ENCODE data around the gene PKNOX2.

Gene PKNOX2

GRCh38 chr11:125319649-125320048, 155.1 kb downstream of the PKNOX2 start:
- no peak for DNase-seq (ENCODE audit: low spot score)
- Mint-ChIP-seq H3K4me3 (no peak overlapping the region), H3K27ac (no peak overlapping the region), H3K9me3 (no peaks in the 10 kb centered on the region), H3K27me3 (ENCODE audit: low read depth) (peaks cover 13% of the 10 kb centered on the region), H3K36me3 (ENCODE audit: low read depth) (no peaks in the 10 kb centered on the region), H3K4me1 (ENCODE audit: low read depth) (no peaks in the 10 kb centered on the region)

- no peaks in the 10 kb centered on the region for H3K9me3 Mint-ChIP-seq
- H3K27me3 Mint-ChIP-seq (ENCODE audit: low read depth) = peaks cover 13% of the 10 kb centered on the region
- H3K4me1 Mint-ChIP-seq (ENCODE audit: low read depth) = no peaks in the 10 kb centered on the region
- no peak overlapping the region for H3K27ac Mint-ChIP-seq
- DNase-seq (ENCODE audit: low spot score) = no peak
- no peak overlapping the region for H3K4me3 Mint-ChIP-seq
- H3K36me3 Mint-ChIP-seq (ENCODE audit: low read depth) = no peaks in the 10 kb centered on the region
These were observed 156.0 kb downstream of the PKNOX2 start for GRCh38 chr11:125320347-125321076.

- Mint-ChIP-seq H3K4me1 (ENCODE audit: low read depth) (no peaks in the 10 kb centered on the region), H3K9me3 (no peaks in the 10 kb centered on the region)
These were observed 157.7 kb downstream of the PKNOX2 start for GRCh38 chr11:125322289-125322688.

GRCh38 chr11:125325196-125325595, 160.6 kb downstream of the PKNOX2 start:
- Mint-ChIP-seq H3K9me3 (no peaks in the 10 kb centered on the region), H3K4me1 (ENCODE audit: low read depth) (no peaks in the 10 kb centered on the region), H3K27me3 (ENCODE audit: low read depth) (peaks cover 30% of the 10 kb centered on the region), H3K36me3 (ENCODE audit: low read depth) (no peaks in the 10 kb centered on the region), H3K4me3 (no peak overlapping the region), H3K27ac (no peak overlapping the region)
- DNase-seq (ENCODE audit: low spot score) = no peak

More at GRCh38 chr11:125322289-125322688, 157.7 kb downstream of the PKNOX2 start:
- Mint-ChIP-seq H3K4me3 (no peak overlapping the region), H3K36me3 (ENCODE audit: low read depth) (no peaks in the 10 kb centered on the region), H3K27ac (no peak overlapping the region), H3K27me3 (ENCODE audit: low read depth) (peaks cover 14% of the 10 kb centered on the region)
- no peak for DNase-seq (ENCODE audit: low spot score)

GRCh38 chr11:125326126-125326525, 161.6 kb downstream of the PKNOX2 start:
- H3K36me3 Mint-ChIP-seq (ENCODE audit: low read depth) = no peaks in the 10 kb centered on the region
- no peaks in the 10 kb centered on the region for H3K9me3 Mint-ChIP-seq
- H3K4me1 Mint-ChIP-seq (ENCODE audit: low read depth) = no peaks in the 10 kb centered on the region
- H3K27ac Mint-ChIP-seq = no peak overlapping the region
- no peak overlapping the region for H3K4me3 Mint-ChIP-seq
- peaks cover 26% of the 10 kb centered on the region for H3K27me3 Mint-ChIP-seq (ENCODE audit: low read depth)
- DNase-seq (ENCODE audit: low spot score) = no peak

- Mint-ChIP-seq H3K4me1 (ENCODE audit: low read depth) (no peaks in the 10 kb centered on the region), H3K36me3 (ENCODE audit: low read depth) (no peaks in the 10 kb centered on the region), H3K9me3 (no peaks in the 10 kb centered on the region), H3K27ac (no peak overlapping the region), H3K4me3 (no peak overlapping the region), H3K27me3 (ENCODE audit: low read depth) (peaks cover 26% of the 10 kb centered on the region)
- no peak for DNase-seq (ENCODE audit: low spot score)
These were observed 163.1 kb downstream of the PKNOX2 start for GRCh38 chr11:125327518-125328224.

- Mint-ChIP-seq H3K9me3 (no peaks in the 10 kb centered on the region), H3K36me3 (ENCODE audit: low read depth) (no peaks in the 10 kb centered on the region), H3K27me3 (ENCODE audit: low read depth) (peaks cover 26% of the 10 kb centered on the region), H3K4me3 (no peak overlapping the region), H3K4me1 (ENCODE audit: low read depth) (no peaks in the 10 kb centered on the region), H3K27ac (no peak overlapping the region)
- no peak for DNase-seq (ENCODE audit: low spot score)
These were observed 163.7 kb downstream of the PKNOX2 start for GRCh38 chr11:125328225-125328580.

- H3K4me3 Mint-ChIP-seq = no peak overlapping the region
- peaks cover 22% of the 10 kb centered on the region for H3K27me3 Mint-ChIP-seq (ENCODE audit: low read depth)
- no peaks in the 10 kb centered on the region for H3K9me3 Mint-ChIP-seq
- DNase-seq (ENCODE audit: low spot score) = no peak
- no peak overlapping the region for H3K27ac Mint-ChIP-seq
- no peaks in the 10 kb centered on the region for H3K4me1 Mint-ChIP-seq (ENCODE audit: low read depth)
- no peaks in the 10 kb centered on the region for H3K36me3 Mint-ChIP-seq (ENCODE audit: low read depth)
These were observed 165.2 kb downstream of the PKNOX2 start for GRCh38 chr11:125329786-125330185.

- H3K4me1 Mint-ChIP-seq (ENCODE audit: low read depth) = no peaks in the 10 kb centered on the region
- H3K27me3 Mint-ChIP-seq (ENCODE audit: low read depth) = peaks cover 22% of the 10 kb centered on the region
These were observed 166.1 kb downstream of the PKNOX2 start for GRCh38 chr11:125330462-125331325.

GRCh38 chr11:125331357-125332035, 166.9 kb downstream of the PKNOX2 start:
- Mint-ChIP-seq H3K4me1 (ENCODE audit: low read depth) (no peaks in the 10 kb centered on the region), H3K36me3 (ENCODE audit: low read depth) (no peaks in the 10 kb centered on the region), H3K27me3 (ENCODE audit: low read depth) (peaks cover 17% of the 10 kb centered on the region), H3K4me3 (no peak overlapping the region), H3K27ac (no peak overlapping the region), H3K9me3 (no peaks in the 10 kb centered on the region)
- DNase-seq (ENCODE audit: low spot score) = no peak

More at GRCh38 chr11:125330462-125331325, 166.1 kb downstream of the PKNOX2 start:
- Mint-ChIP-seq H3K36me3 (ENCODE audit: low read depth) (no peaks in the 10 kb centered on the region), H3K4me3 (no peak overlapping the region), H3K27ac (no peak overlapping the region), H3K9me3 (no peaks in the 10 kb centered on the region)
- no peak for DNase-seq (ENCODE audit: low spot score)

- no peak for DNase-seq (ENCODE audit: low spot score)
- Mint-ChIP-seq H3K36me3 (ENCODE audit: low read depth) (no peaks in the 10 kb centered on the region), H3K4me3 (no peak overlapping the region), H3K27ac (no peak overlapping the region), H3K27me3 (ENCODE audit: low read depth) (peaks cover 17% of the 10 kb centered on the region), H3K9me3 (no peaks in the 10 kb centered on the region), H3K4me1 (ENCODE audit: low read depth) (no peaks in the 10 kb centered on the region)
These were observed 168.3 kb downstream of the PKNOX2 start for GRCh38 chr11:125332821-125333220.

- no peak for DNase-seq (ENCODE audit: low spot score)
- Mint-ChIP-seq H3K9me3 (no peaks in the 10 kb centered on the region), H3K4me3 (no peak overlapping the region), H3K4me1 (ENCODE audit: low read depth) (no peaks in the 10 kb centered on the region), H3K36me3 (ENCODE audit: low read depth) (no peaks in the 10 kb centered on the region), H3K27me3 (ENCODE audit: low read depth) (peaks cover 10% of the 10 kb centered on the region), H3K27ac (no peak overlapping the region)
These were observed 169.0 kb downstream of the PKNOX2 start for GRCh38 chr11:125333354-125334073.

GRCh38 chr11:125335106-125335505, 170.6 kb downstream of the PKNOX2 start:
- Mint-ChIP-seq H3K27ac (no peak overlapping the region), H3K27me3 (ENCODE audit: low read depth) (peaks cover under 1% of the 10 kb centered on the region), H3K36me3 (ENCODE audit: low read depth) (no peaks in the 10 kb centered on the region), H3K4me3 (no peak overlapping the region), H3K4me1 (ENCODE audit: low read depth) (no peaks in the 10 kb centered on the region), H3K9me3 (no peaks in the 10 kb centered on the region)
- DNase-seq (ENCODE audit: low spot score) = no peak

Data from T-helper 2 cell treated with Interferon-gamma antibody and Interleukin-4, amounts not matched to agents 5 μg/mL and 100 μg/mL, for 36 hours (primary cell).